ENCODE data around the gene HGF.

HGF gene

GRCh38 chr7:81803267-81803666, 33.4 kb upstream of the HGF start:
- Histone ChIP-seq H3K36me3 (ENCODE audit: insufficient read depth, low read length) (no peaks in the 10 kb centered on the region), H3K27me3 (ENCODE audit: insufficient read depth, low read length, poor library complexity, severe bottlenecking) (no peaks in the 10 kb centered on the region), H3K79me2 (ENCODE audit: insufficient read depth, low read length) (no peaks in the 10 kb centered on the region), H3K9ac (ENCODE audit: low read depth, low read length, poor library complexity, severe bottlenecking) (no peak overlapping the region), H3K4me3 (ENCODE audit: low read length, poor library complexity, severe bottlenecking) (no peak overlapping the region), H4K20me1 (ENCODE audit: insufficient read depth, low read length, poor library complexity, severe bottlenecking) (no peaks in the 10 kb centered on the region), H3F3A (ENCODE audit: low read depth) (no peaks in the 10 kb centered on the region), H3K9me2 (replicated peaks; ENCODE audit: low read depth, low read length) (no peaks in the 10 kb centered on the region), H2AFZ (ENCODE audit: low read length) (0 out of 2 replicates have a peak overlapping the region, but pooled peaks have one; percentile 61), H3K4me2 (ENCODE audit: low read depth, low read length, poor library complexity, severe bottlenecking) (no peak overlapping the region), H3K4me1 (ENCODE audit: insufficient read depth, low read length, poor library complexity, severe bottlenecking) (no peaks in the 10 kb centered on the region), H3K9me3 (ENCODE audit: insufficient read depth, low read depth, low read length) (no peaks in the 10 kb centered on the region)
- TF ChIP-seq CTCF (conservative IDR thresholded peaks at IDR 0.05; ENCODE audit: low read length) (no peak), EZH2phosphoT487 (IDR thresholded peaks at IDR 0.05; ENCODE audit: borderline replicate concordance) (no peak)

DNA sequence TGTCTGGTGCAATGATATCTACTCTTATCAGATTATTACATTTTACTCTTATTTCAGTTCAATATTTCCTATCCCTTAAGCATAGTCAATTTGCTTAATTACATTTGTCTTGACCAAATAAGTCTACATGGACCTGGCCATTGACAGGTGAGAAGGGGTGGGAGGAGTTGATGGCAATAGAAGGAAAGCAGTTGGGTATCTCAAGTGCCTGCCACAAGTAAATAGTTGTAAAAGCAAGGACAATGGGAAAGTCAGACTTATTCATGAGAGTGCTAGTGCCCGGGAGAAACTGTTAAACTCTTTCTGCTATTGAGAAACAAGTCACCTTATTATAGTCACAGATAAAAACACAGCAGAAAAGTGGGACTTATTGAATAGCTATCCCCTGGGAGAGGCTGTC, 32.4 kb upstream of the HGF start:
- no peak overlapping the region for H2AFZ ChIP-seq (ENCODE audit: low read length)
- no peak overlapping the region for H3K4me3 ChIP-seq (ENCODE audit: low read length, poor library complexity, severe bottlenecking)
- no peaks in the 10 kb centered on the region for H3K9me3 ChIP-seq (ENCODE audit: insufficient read depth, low read depth, low read length)
- no peaks in the 10 kb centered on the region for H3K4me1 ChIP-seq (ENCODE audit: insufficient read depth, low read length, poor library complexity, severe bottlenecking)
- no peak for TF ChIP-seq CTCF (conservative IDR thresholded peaks at IDR 0.05; ENCODE audit: low read length)
- no peak for TF ChIP-seq EZH2phosphoT487 (IDR thresholded peaks at IDR 0.05; ENCODE audit: borderline replicate concordance)
- no peaks in the 10 kb centered on the region for H3K36me3 ChIP-seq (ENCODE audit: insufficient read depth, low read length)
- H3K9me2 ChIP-seq (replicated peaks; ENCODE audit: low read depth, low read length): no peaks in the 10 kb centered on the region
- H3K79me2 ChIP-seq (ENCODE audit: insufficient read depth, low read length): no peaks in the 10 kb centered on the region
- H4K20me1 ChIP-seq (ENCODE audit: insufficient read depth, low read length, poor library complexity, severe bottlenecking): no peaks in the 10 kb centered on the region
- no peak overlapping the region for H3K4me2 ChIP-seq (ENCODE audit: low read depth, low read length, poor library complexity, severe bottlenecking)
- no peaks in the 10 kb centered on the region for H3F3A ChIP-seq (ENCODE audit: low read depth)
- H3K9ac ChIP-seq (ENCODE audit: low read depth, low read length, poor library complexity, severe bottlenecking): no peak overlapping the region
- H3K27me3 ChIP-seq (ENCODE audit: insufficient read depth, low read length, poor library complexity, severe bottlenecking): no peaks in the 10 kb centered on the region

GRCh38 chr7:81801532-81801931, 31.7 kb upstream of the HGF start:
- no peak overlapping the region for H3K9ac ChIP-seq (ENCODE audit: low read depth, low read length, poor library complexity, severe bottlenecking)
- H3K9me2 ChIP-seq (replicated peaks; ENCODE audit: low read depth, low read length): no peaks in the 10 kb centered on the region
- H3K79me2 ChIP-seq (ENCODE audit: insufficient read depth, low read length): no peaks in the 10 kb centered on the region
- H4K20me1 ChIP-seq (ENCODE audit: insufficient read depth, low read length, poor library complexity, severe bottlenecking): no peaks in the 10 kb centered on the region
- no peaks in the 10 kb centered on the region for H3F3A ChIP-seq (ENCODE audit: low read depth)
- H3K27me3 ChIP-seq (ENCODE audit: insufficient read depth, low read length, poor library complexity, severe bottlenecking): no peaks in the 10 kb centered on the region
- no peak overlapping the region for H3K4me3 ChIP-seq (ENCODE audit: low read length, poor library complexity, severe bottlenecking)
- no peak overlapping the region for H3K4me2 ChIP-seq (ENCODE audit: low read depth, low read length, poor library complexity, severe bottlenecking)
- H3K4me1 ChIP-seq (ENCODE audit: insufficient read depth, low read length, poor library complexity, severe bottlenecking): no peaks in the 10 kb centered on the region
- TF ChIP-seq EZH2phosphoT487 (IDR thresholded peaks at IDR 0.05; ENCODE audit: borderline replicate concordance) (no peak), CTCF (conservative IDR thresholded peaks at IDR 0.05; ENCODE audit: low read length) (no peak)
- H3K36me3 ChIP-seq (ENCODE audit: insufficient read depth, low read length): no peaks in the 10 kb centered on the region
- H2AFZ ChIP-seq (ENCODE audit: low read length): no peak overlapping the region
- no peaks in the 10 kb centered on the region for H3K9me3 ChIP-seq (ENCODE audit: insufficient read depth, low read depth, low read length)

Data from Loucy (cell line).